NCI-H82 (cell line): ENCODE measurements around the gene SUFU.
"Not testable (repeated sequence)": the region's sequence is repeated elsewhere in the genome, so short reads cannot be mapped to it uniquely, and the experiment has no call there.

ENCODE experiments used
- DNase-seq: peaks from one replicate; lab custom pipeline; 2025; lab: John Stamatoyannopoulos, UW

Gene SUFU

DNA sequence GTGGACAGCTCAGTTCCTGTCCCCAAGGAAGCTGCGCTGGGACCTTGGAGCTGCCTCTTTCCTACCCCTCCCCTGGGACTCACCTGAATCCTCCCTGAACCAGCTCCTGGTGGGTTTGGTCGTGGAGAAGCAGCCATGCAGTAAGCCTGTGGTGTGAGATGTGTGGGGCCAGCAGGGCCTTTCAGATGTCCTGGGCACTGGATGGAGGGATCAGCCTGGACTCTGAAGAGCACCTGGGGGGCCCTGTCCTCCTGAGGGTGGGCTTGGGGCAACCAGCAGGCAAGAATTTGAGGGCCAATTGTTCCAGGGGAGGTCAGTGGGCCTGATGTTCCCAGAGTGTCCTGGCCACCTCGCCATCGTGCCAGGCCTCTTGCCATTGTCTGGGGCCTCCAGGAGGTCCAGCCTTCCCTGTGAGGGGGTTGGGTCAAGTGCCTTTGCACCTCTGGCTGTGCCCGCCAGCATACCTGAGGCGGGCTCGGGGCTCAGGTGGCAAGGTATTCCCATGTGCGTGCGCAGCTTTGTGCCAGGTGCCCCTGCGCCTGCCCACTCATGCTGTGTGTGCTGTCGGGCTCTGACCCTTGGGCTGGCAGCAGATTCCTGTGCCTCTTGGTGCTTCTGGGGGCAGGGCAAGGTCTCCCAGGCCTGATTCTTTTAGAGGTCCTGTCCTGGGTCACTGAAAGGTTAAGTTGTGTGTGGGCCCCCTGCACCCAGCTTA is 147.8 kb downstream of the SUFU start:
- DNase-seq: no peak

DNA sequence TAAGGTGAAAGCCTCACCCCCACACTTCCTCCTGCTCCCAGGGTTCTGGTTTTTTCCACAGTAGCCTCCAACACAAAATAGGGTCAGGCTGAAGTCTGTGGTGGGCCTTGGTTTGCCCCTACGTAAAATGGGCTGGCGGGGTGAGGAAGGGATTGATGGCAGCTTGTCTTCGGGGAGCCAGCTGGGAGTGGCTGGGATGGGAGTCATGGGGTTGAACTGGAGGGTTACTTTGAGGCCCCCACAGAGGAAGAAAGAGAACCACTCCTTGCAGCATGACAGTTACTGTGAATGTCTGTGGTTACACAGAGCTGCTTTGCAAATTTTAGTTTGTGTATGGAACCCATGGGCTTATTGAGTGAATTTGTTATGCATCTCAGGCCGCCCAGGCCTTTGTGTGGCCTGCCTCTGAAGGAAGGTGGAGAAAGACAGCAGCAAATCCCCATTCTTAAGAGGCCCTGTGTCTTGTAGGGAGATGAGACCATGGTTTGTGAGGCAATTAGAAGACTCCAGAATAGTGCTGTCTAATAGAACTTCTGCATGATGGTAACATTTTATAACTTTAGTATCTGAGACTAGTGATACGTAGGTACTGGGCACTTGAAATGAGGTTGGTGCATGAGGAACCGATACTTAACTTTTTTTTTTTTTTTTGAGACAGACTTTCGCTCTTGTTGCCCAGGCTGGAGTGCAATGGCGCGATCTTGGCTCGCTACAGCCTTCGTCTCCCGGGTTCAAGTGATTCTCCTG is 148.6 kb downstream of the SUFU start:
- no peak for DNase-seq

- DNase-seq: no peak
These were observed 149.3 kb downstream of the SUFU start for GRCh38 chr10:102653060-102653459.

DNA sequence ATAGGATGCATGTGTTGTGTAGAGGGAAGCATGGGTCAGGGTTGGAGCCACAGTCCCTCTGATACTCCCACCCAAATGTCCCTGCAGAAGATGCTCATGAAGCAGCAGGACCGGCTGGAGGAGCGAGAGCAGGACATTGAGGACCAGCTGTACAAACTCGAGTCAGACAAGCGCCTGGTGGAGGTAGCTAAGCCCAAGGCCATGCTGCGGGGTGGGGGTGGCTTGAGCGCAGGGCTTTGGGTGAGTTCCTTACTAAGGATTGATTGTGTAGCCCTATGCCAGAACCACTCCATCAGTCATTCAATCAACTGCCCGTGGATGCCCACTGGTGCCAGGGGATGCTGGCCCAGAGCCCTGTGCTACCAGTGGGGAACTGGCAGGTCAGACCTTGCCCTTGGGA is 150.8 kb downstream of the SUFU start:
- no peak for DNase-seq

- DNase-seq: no peak
These were observed 151.2 kb downstream of the SUFU start for GRCh38 chr10:102654969-102655368.

DNA sequence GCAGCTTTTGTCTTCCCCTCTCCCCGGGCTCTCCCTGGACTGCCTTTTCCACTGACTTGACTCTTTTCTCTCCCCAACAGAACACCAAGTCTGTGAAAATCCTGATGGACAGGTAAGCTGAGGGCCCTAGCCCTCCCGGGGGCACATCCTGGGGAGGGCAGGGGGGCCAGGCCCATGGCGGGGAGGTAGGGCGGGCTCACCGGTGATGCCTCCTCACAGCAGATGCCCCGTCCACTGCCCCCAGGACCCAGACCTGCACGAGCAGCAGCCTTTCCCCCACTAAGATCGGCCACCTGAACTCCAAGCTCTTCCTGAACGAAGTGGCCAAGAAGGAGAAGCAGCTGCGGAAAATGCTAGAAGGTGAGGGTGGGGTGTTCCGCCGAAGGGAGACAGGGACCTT is 152.3 kb downstream of the SUFU start:
- no peak for DNase-seq

GRCh38 chr10:102656791-102657371 is 153.1 kb downstream of the SUFU start:
- DNase-seq: no peak

DNA sequence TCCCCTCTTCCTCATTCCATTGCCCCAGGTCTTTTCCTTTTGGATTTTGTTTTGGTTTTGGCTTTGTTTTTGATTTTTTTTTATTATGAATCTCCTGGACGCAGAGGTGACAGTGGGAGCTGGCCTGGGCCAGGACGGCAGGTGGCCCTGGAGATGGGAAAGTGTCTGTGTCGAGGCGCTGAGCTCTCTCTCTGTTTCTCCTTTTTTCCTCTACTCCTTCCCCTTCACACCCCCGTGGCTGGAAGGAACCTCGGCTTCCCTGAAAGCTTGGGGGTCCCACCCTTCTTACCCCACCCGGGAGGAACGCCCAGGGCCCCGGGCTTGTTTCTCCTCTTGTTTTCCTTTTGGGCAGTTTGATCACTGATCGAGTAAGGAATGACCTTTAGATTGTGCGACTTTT is 153.7 kb downstream of the SUFU start:
- DNase-seq: no peak

- no peak for DNase-seq
These were observed 154.4 kb downstream of the SUFU start for GRCh38 chr10:102657984-102658724.

DNA sequence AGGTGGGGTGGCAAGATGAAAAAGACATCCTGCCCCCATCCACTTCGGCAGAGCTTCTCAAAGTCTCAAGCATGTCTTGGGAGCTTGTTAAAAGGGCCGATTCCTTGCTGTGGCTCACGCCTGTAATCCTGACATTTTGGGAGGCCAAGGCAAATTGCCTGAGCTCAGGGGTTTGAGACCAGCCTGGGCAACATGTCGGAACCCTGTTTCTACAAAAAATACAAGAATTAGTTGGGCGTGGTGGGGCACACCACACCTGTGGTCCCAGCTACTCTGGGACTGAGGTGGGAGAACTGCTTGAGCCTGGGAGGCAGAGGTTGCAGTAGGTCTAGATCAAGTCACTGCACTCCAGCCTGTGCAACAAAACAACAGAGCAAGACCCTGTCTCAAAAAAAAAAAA is 155.0 kb downstream of the SUFU start:
- DNase-seq: no peak

GRCh38 chr10:102660888-102661657 is 157.3 kb downstream of the SUFU start:
- DNase-seq: peak; percentile 88

DNA sequence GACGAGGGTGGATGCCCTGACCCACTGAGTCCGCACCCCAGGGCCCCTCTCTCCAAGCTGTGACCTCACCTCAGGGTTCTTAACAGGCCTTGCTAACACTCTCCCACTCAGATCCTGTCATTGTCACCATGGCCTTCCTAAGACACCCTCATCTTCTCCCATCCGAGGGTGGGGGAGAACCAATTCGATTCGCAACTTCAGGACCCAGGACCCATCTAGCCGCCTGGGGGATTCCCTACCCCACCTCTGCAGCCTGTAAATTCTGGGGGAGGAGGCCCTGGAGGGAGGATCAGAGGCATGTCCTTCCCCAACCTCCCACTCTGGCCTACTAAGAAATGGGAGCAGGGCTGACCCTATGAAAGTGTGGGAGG is 157.9 kb downstream of the SUFU start:
- DNase-seq: no peak

- DNase-seq: no peak
These were observed 162.2 kb downstream of the SUFU start for GRCh38 chr10:102665904-102666509.

GRCh38 chr10:102667411-102667810 is 163.6 kb downstream of the SUFU start:
- not testable (repeated sequence) for DNase-seq

DNA sequence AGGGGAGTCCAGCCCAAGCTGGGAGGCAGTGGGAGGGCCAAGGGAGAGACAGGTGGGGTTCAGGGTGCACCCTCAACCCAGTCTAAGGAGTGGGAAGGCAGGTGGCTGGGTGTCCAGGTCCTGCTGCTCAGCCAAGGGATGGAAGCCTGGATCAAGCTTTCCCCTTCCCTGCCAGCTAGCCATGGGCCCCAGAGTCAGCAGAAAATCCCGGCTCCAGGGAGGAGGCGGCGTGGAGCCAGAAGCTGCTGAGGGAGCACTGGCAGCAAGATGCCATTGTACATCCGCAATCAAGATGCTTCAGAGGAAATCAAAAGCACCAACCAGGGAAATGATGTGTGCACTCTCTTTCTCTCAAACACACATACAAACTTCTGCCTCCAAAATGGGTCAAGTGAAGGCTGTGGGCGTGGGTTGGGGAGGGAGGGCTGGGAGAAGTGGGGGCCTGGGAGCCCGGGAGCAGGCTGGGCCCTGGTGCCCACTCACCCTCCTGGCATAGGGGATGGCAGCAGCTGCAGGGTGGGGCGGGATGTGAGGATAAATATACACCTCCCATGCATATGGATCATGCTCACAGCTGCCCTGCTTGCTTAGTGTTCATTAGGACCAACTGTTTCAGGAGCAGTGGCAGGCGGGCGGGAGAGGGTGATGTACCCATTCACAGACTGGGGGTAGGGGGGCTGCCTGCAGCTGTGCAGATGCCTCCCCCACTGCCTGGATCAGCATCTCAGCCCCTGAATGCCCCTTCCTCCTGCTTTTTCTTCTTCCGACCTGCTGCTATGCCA is 164.7 kb downstream of the SUFU start:
- DNase-seq: no peak

DNA sequence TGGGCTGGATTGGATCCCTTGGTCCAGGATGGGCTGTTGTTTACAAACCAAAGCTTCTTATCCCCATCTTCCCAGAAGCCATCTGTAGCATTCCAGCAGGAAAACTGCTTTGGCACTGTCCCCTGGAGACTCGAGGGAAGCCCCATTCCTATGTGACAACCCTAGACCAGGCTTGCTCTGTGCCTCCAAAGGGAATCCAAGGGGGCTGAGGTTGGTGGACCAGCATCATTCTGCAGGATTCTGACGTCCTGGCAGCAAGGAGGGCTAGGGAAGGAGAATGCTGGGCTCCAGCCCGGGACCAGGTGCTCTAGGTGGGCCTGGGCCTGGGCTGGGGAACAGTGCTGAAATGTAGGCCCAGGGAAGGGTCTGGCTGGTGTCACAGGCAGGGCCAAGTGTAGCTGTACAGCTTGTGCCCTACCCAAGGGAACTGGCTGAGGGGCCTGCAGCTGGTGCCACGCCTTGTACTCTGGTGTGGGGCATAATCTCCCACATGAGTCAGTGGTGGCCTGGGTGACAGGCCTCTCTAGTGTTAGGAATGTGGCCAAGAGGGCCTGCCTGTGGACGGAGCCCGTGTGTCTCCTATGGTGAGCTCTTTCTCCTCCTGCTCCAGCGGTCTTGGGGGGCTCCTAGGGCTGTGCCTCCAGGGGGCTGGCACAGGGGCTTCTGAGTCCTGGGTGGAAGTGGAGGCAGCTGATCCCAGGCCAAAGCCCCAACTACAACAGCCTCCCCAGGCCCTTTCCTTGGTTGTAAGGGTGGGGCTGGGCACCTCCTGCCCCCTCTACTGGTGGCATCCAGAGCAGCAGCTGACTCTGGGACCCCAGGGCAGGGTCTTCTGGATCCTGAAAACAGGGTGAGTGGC is 165.7 kb downstream of the SUFU start:
- peak; percentile 72 for DNase-seq

DNA sequence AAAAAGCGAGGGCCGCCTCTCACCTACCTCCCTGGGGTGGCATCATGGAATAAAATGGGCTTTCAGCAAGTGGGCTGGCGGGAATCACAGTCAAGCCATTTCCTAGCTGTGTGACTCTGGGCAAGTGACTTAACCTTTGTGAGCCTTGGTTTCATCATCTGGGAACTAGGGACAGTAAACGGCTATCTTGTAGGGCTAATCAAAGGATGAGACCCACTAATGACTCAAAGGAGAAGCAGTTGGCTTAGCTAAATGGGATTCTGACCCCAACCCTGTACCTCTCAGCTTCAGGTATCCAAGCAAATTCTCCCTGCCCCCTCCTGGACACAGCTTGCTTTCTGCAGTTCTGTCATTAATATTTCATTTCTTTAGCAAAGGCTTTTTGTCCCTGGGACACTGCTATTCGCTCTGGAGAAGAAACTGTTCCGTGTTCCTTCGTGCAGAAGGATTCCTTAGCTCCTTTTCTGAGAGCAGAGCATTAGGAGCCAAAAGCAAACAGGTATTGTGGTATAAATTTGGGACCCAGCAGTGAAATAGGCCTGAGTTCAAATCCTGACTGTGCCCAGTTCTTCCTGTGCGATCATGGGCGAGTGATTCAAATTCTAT is 166.4 kb downstream of the SUFU start:
- peak; percentile 48 for DNase-seq

DNA sequence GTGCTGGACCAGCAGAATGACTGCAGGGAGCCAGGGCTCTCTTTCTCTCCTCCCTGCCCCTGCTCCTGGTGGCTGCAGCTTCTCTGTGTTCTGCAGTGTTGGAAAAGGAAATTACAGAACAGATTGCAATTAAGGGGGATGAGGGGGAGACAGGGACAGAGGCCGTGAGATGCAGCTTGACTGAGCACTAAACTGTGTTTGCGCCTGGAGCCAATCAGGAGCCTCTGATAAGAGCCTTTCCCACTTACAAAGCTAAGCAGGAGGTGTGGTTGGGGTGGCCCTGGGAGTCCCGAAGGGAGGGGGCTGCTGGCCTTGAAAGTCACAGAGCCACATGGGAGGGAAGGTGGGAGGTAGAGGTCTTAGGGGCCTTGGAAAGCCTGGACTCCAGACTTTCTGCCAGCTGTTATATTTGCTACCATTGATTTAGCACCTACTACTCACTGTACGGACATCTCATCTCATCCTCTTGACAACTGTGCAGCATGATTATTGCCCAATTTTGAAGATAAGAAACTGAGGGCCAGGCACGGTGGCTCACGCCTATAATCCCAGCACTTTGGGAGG is 167.2 kb downstream of the SUFU start:
- DNase-seq: peak; percentile 95
